IMR-90 (cell line): ENCODE results near the gene HPSE2. TPM values are rescaled to one million over a fixed set of nuclear protein-coding genes. Genes with fewer than 3 reads are reported as not detected.

ENCODE experiments used
- ATAC-seq: fragments of 200-7000 bp; cut with Tn5 transposase; 2 replicates; pipeline ENCODE4 v1.9.1; 2020; ENCODE audit warnings: low read depth, mild to moderate bottlenecking, moderate library complexity
- BruUV-seq: library from RNA; stranded (reverse); fragments of 400-500 nt; replicated peaks from 2 replicates; lab custom pipeline; 2021; lab: Mats Ljungman, UMichigan
- CTCF ChIA-PET: fragments of 300-600 bp; formaldehyde crosslinking; extraction: SDS; loops from one replicate; lab custom pipeline; 2021; ENCODE audit warnings: antibody characterized with exemption; lab: Yijun Ruan, JAX
- POLR2A ChIA-PET: fragments of 300-600 bp; sonication (Branson Sonifier 250); formaldehyde crosslinking; loops from one replicate; lab custom pipeline; 2022; ENCODE audit warnings: antibody characterized with exemption; ENCODE audit not compliant: unreplicated experiment; lab: Charles Lee
- DNase-seq: peaks from one replicate; pipeline ENCODE4 v3.0.0; 2013
- H2AFZ ChIP-seq: replicated peaks from 2 replicates; pipeline ENCODE3; 2013; ENCODE audit warnings: low read length, mild to moderate bottlenecking; ENCODE audit not compliant: poor library complexity
- H2AK5ac ChIP-seq: 2 replicates; pipeline ENCODE4 v1.6.1; 2013; ENCODE audit warnings: low read depth, low read length, inconsistent platforms
- H2AK9ac ChIP-seq: replicated peaks from 2 replicates; pipeline ENCODE3; 2013; ENCODE audit warnings: mild to moderate bottlenecking, low read depth, low read length, moderate library complexity; ENCODE audit not compliant: poor library complexity
- H2BK120ac ChIP-seq: 2 replicates; pipeline ENCODE4 v1.6.1; 2013; ENCODE audit warnings: low read depth, low read length, inconsistent platforms
- H2BK15ac ChIP-seq: 3 replicates; pipeline ENCODE4 v1.6.1; 2013; ENCODE audit warnings: low read depth, low read length, inconsistent platforms
- H2BK20ac ChIP-seq: 2 replicates; pipeline ENCODE4 v1.6.1; 2013; ENCODE audit warnings: low read depth, mild to moderate bottlenecking, inconsistent platforms, low read length, moderate library complexity
- H2BK5ac ChIP-seq: 2 replicates; pipeline ENCODE4 v1.6.1; 2013; ENCODE audit warnings: mild to moderate bottlenecking, low read depth, low read length, inconsistent platforms; ENCODE audit not compliant: poor library complexity, severe bottlenecking
- H3K14ac ChIP-seq: replicated peaks from 2 replicates; pipeline ENCODE4 v1.6.1; 2013; ENCODE audit warnings: low read depth, low read length, inconsistent platforms
- H3K18ac ChIP-seq: 2 replicates; pipeline ENCODE4 v1.6.1; 2013; ENCODE audit warnings: low read depth, low read length, control low read depth
- H3K23ac ChIP-seq: 2 replicates; pipeline ENCODE4 v1.6.1; 2013; ENCODE audit warnings: low read depth, low read length, inconsistent platforms
- H3K27ac ChIP-seq: 2 replicates; pipeline ENCODE4 v1.5.1; 2013; ENCODE audit warnings: mild to moderate bottlenecking, control low read depth, low read length; ENCODE audit not compliant: insufficient read depth
- H3K27me3 ChIP-seq: 2 replicates; pipeline ENCODE4 v1.6.1; 2013; ENCODE audit warnings: low read length; ENCODE audit not compliant: control insufficient read depth, insufficient read depth
- H3K36me3 ChIP-seq: 2 replicates; pipeline ENCODE4 v1.6.1; 2013; ENCODE audit warnings: low read length, mixed read lengths; ENCODE audit not compliant: control insufficient read depth, insufficient read depth
- H3K4ac ChIP-seq: 2 replicates; pipeline ENCODE4 v1.6.1; 2013; ENCODE audit warnings: low read depth, low read length, inconsistent platforms
- H3K4me1 ChIP-seq: 2 replicates; pipeline ENCODE4 v1.6.1; 2013; ENCODE audit warnings: low read length, mixed read lengths; ENCODE audit not compliant: control insufficient read depth, insufficient read depth
- H3K4me2 ChIP-seq: 2 replicates; pipeline ENCODE4 v1.6.1; 2013; ENCODE audit warnings: low read depth, mild to moderate bottlenecking, control low read depth, low read length, moderate library complexity
- H3K4me3 ChIP-seq: 2 replicates; pipeline ENCODE4 v1.5.1; 2013; ENCODE audit warnings: low read depth, mild to moderate bottlenecking, control low read depth, low read length, moderate library complexity; ENCODE audit not compliant: insufficient read depth
- H3K56ac ChIP-seq: 2 replicates; pipeline ENCODE4 v1.6.1; 2013; ENCODE audit warnings: low read length, inconsistent platforms; ENCODE audit not compliant: insufficient read depth; ENCODE audit errors: extremely low read depth
- H3K79me1 ChIP-seq, 2 experiments: 2 replicates each; pipeline ENCODE4 v1.6.1; 2013; ENCODE audit warnings: low read length in 2 of 2, inconsistent platforms in 1 of 2, low read depth in 1 of 2
- H3K9ac ChIP-seq: 2 replicates; pipeline ENCODE4 v1.6.1; 2013; ENCODE audit warnings: low read depth, low read length, control low read depth
- H3K9me1 ChIP-seq: 2 replicates; pipeline ENCODE4 v1.6.1; 2013; ENCODE audit warnings: low read length, inconsistent platforms; ENCODE audit not compliant: insufficient read depth
- H3K9me3 ChIP-seq: 2 replicates; pipeline ENCODE4 v1.6.1; 2013; ENCODE audit warnings: low read length; ENCODE audit not compliant: control insufficient read depth, insufficient read depth
- H4K20me1 ChIP-seq: 2 replicates; pipeline ENCODE4 v1.6.1; 2013; ENCODE audit warnings: low read length, inconsistent platforms; ENCODE audit not compliant: insufficient read depth
- H4K5ac ChIP-seq: 2 replicates; pipeline ENCODE4 v1.6.1; 2013; ENCODE audit warnings: mild to moderate bottlenecking, low read depth, low read length, control low read depth
- H4K8ac ChIP-seq, 2 experiments: 2 replicates each; pipeline ENCODE4 v1.6.1; 2013; ENCODE audit warnings: low read depth in 2 of 2, low read length in 2 of 2, control low read depth in 1 of 2, inconsistent platforms in 1 of 2
- H4K91ac ChIP-seq: 2 replicates; pipeline ENCODE4 v1.6.1; 2013; ENCODE audit warnings: low read depth, low read length, inconsistent platforms; ENCODE audit not compliant: insufficient read depth
- MXI1 ChIP-seq: IDR thresholded peaks from 2 replicates; pipeline ENCODE4 v1.6.1; 2012; ENCODE audit warnings: low read depth, mild to moderate bottlenecking, low read length, moderate library complexity, borderline replicate concordance
- POLR2A ChIP-seq: IDR thresholded peaks from 2 replicates; pipeline ENCODE4 v1.6.1; 2012; ENCODE audit warnings: mild to moderate bottlenecking, low read depth, low read length
- WGBS, 2 experiments: methylation state at CpG; one replicate each; pipeline versions ENCODE4 v1.1.5 to v1.1.7; 2013; ENCODE audit warnings: missing lambda C conversion rate in 2 of 2; ENCODE audit not compliant: insufficient read length in 1 of 2; ENCODE audit errors: extremely low coverage in 2 of 2; 5-methylcytosine and 5-hydroxymethylcytosine counted together
- dilution Hi-C: fragments of 300-500 bp; cut with HindIII; formaldehyde crosslinking; loops from one replicate; pipeline ENCODE4 v1.14.3; 2018; ENCODE audit warnings: low sequenced_read_pairs; ENCODE audit not compliant: unreplicated experiment
- in situ Hi-C: fragments of 300-500 bp; cut with MboI; formaldehyde crosslinking; loops from 3 replicates; pipeline ENCODE4 v1.14.3; 2019; ENCODE audit warnings: low sequenced_read_pairs, inconsistent platforms, mixed read lengths
- intact Hi-C: fragments of 100-400 bp; cut with micrococcal nuclease; formaldehyde crosslinking; loops from 2 replicates; pipeline ENCODE4 v1.10.0; 2022
- polyA plus RNA-seq, 3 experiments: library from polyadenylated mRNA; depleted of rRNA; stranded (reverse); fragments of >200 nt; gene quantifications; 2 replicates each; pipeline ENCODE4 v1.2.3, GENCODE V29; 2012; ENCODE audit warnings: low replicate concordance in 1 of 3
- total RNA-seq: library from RNA; depleted of rRNA; stranded (reverse); fragments of >200 nt; gene quantifications from 2 replicates; pipeline ENCODE4 v1.2.3, GENCODE V29; 2012

HPSE2 gene
- total and polyA plus RNA-seq, 2 of the 4 experiments (the other 2 are of a cell fraction): not detected

GRCh38 chr10:98808282-98808892 lies 427.3 kb downstream of the HPSE2 start:
- no peaks in the 10 kb centered on the region for H4K20me1 ChIP-seq
- no peaks in the 10 kb centered on the region for H3K79me1 ChIP-seq
- H3K36me3 ChIP-seq: no peaks in the 10 kb centered on the region
- H3K4me2 ChIP-seq: no peak overlapping the region
- H3K4ac ChIP-seq: no peak overlapping the region
- DNase-seq: no peak
- H2AK9ac ChIP-seq: no peak overlapping the region
- H2BK120ac ChIP-seq: no peak overlapping the region
- no peak for TF ChIP-seq MXI1
- no peak for TF ChIP-seq POLR2A
- H3K4me3 ChIP-seq: no peak overlapping the region
- CTCF ChIA-PET: no interaction called here
- H3K27ac ChIP-seq: no peak overlapping the region
- H3K27me3 ChIP-seq: no peaks in the 10 kb centered on the region
- H2BK20ac ChIP-seq: no peak overlapping the region
- no peak overlapping the region for H3K9ac ChIP-seq
- H3K56ac ChIP-seq: no peak overlapping the region
- no peaks in the 10 kb centered on the region for H3K9me3 ChIP-seq
- no peak overlapping the region for H3K23ac ChIP-seq
- BruUV-seq: no TSS peak
- H2BK5ac ChIP-seq: no peak overlapping the region
- 0% methylated on average over 1 of the region's 2 CpGs; no CpG with 5 or more reads in 1 of the 2 experiments for WGBS, 2 experiments
- no peak overlapping the region for H4K91ac ChIP-seq
- H2AFZ ChIP-seq: no peak overlapping the region
- no peak overlapping the region for H4K8ac ChIP-seq
- H3K4me1 ChIP-seq: no peaks in the 10 kb centered on the region
- intact Hi-C loops: no loop called here
- H2AK5ac ChIP-seq: no peak overlapping the region
- H4K5ac ChIP-seq: no peak overlapping the region
- no peak overlapping the region for H3K18ac ChIP-seq
- dilution Hi-C loops: no loop called here
- no peak overlapping the region for H3K14ac ChIP-seq
- no peak for ATAC-seq
- POLR2A ChIA-PET: no interaction called here
- H3K9me1 ChIP-seq: no peaks in the 10 kb centered on the region
- H2BK15ac ChIP-seq: no peak overlapping the region
- in situ Hi-C loops: no loop called here
